ENCODE measurements around the gene PRUNE2. TPM values are rescaled to one million over a fixed set of nuclear protein-coding genes. Genes with fewer than 3 reads are reported as not detected.

The PRUNE2 gene
- total and polyA plus RNA-seq, 8 donors = 1.4 to 19.1 (median 4.6) TPM

- no peaks in the 10 kb centered on the region for H3K27me3 ChIP-seq
- TF ChIP-seq, protein P1, sequence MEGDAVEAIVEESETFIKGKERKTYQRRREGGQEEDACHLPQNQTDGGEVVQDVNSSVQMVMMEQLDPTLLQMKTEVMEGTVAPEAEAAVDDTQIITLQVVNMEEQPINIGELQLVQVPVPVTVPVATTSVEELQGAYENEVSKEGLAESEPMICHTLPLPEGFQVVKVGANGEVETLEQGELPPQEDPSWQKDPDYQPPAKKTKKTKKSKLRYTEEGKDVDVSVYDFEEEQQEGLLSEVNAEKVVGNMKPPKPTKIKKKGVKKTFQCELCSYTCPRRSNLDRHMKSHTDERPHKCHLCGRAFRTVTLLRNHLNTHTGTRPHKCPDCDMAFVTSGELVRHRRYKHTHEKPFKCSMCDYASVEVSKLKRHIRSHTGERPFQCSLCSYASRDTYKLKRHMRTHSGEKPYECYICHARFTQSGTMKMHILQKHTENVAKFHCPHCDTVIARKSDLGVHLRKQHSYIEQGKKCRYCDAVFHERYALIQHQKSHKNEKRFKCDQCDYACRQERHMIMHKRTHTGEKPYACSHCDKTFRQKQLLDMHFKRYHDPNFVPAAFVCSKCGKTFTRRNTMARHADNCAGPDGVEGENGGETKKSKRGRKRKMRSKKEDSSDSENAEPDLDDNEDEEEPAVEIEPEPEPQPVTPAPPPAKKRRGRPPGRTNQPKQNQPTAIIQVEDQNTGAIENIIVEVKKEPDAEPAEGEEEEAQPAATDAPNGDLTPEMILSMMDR (IDR thresholded peaks at IDR 0.05) = no peak
- DNase-seq (no peak), ATAC-seq (no peak), FAIRE-seq (no peak)
- 54 to 75% methylated on average over 1 of the region's 1 CpG for WGBS, 2 donors
- no peaks in the 10 kb centered on the region for H3K36me3 ChIP-seq
- no peak overlapping the region for H3K4me3 ChIP-seq
- H3K4me1 ChIP-seq = no peaks in the 10 kb centered on the region
- no peak overlapping the region for H3K27ac ChIP-seq
- H3K9me3 ChIP-seq = no peaks in the 10 kb centered on the region
- intact Hi-C loops (cut with DNase I) = no loop called here
Measured at GRCh38 chr9:76626141-76626540, 279.8 kb downstream of the PRUNE2 start.

GRCh38 chr9:76624391-76625048 is 281.4 kb downstream of the PRUNE2 start:
- Histone ChIP-seq H3K27me3 (no peaks in the 10 kb centered on the region), H3K36me3 (no peaks in the 10 kb centered on the region), H3K27ac (no peak overlapping the region), H3K4me3 (no peak overlapping the region), H3K4me1 (peaks cover 0 to 4% (median 0%) of the 10 kb centered on the region in 3 donors), H3K9me3 (no peaks in the 10 kb centered on the region)
- intact Hi-C loops (cut with DNase I) = no loop called here
- FAIRE-seq (no peak), ATAC-seq (no peak), DNase-seq (no peak)
- TF ChIP-seq, protein P1 (IDR thresholded peaks at IDR 0.05) = no peak
- 90 to 91% methylated on average over 5 of the region's 5 CpGs for WGBS, 2 donors

DNA sequence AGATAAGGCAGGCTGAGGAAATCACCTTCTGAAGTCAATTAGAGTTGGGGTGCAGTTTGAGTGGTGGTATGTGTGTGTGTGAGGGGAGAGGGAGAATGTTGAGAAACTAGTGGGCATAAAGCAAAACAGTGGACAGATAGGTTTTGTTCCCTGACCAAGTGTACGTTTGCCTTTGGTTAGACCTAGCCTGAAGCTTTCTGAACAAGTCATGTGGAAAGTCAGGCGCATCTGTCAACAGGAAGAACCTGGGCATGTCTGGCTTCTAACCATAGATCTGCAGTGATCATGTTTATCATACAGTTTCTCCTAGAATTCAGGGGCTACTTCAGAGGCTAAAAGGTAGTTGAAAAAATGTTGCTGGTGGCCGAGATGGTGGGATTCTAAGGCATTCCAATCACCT is 284.9 kb downstream of the PRUNE2 start:
- peaks cover 0 to 23% (median 0%) of the 10 kb centered on the region in 3 donors for H3K4me1 ChIP-seq
- 82 to 86% methylated on average over 3 of the region's 3 CpGs for WGBS, 2 donors
- TF ChIP-seq, protein P1 (IDR thresholded peaks at IDR 0.05) = no peak
- no peaks in the 10 kb centered on the region for H3K27me3 ChIP-seq
- H3K9me3 ChIP-seq = no peaks in the 10 kb centered on the region
- H3K27ac ChIP-seq = no peak overlapping the region
- no peak for DNase-seq
- no peak overlapping the region for H3K4me3 ChIP-seq
- intact Hi-C loops (cut with DNase I) = no loop called here
- ATAC-seq = peak in 2 of 4 donors; percentile 32 to 46
- H3K36me3 ChIP-seq = no peaks in the 10 kb centered on the region
- FAIRE-seq = no peak

DNA sequence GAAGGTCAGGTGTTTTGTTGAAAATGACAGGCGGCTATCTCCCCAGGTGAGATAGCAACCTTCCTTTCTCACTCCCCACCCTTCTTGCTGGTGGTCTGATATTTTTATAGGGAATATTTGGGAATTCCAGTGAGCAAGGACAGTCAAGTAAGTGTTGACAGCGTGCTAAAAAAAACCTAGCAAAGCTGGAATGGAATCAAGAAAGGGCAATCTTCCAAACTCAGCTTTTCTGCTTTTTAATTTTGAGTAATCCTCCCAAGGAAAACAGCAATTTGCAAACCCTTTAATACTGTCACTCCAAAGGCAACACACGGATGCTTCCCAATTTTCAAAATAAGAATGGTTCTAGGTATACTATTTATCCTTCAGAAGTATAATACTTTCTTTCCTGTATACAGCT is 285.3 kb downstream of the PRUNE2 start:
- peaks cover 0 to 27% (median 0%) of the 10 kb centered on the region in 3 donors for H3K4me1 ChIP-seq
- no peak overlapping the region for H3K4me3 ChIP-seq
- H3K27me3 ChIP-seq = no peaks in the 10 kb centered on the region
- H3K36me3 ChIP-seq = no peaks in the 10 kb centered on the region
- ATAC-seq = no peak
- WGBS, 2 donors = 72 to 79% methylated on average over 3 of the region's 3 CpGs
- H3K27ac ChIP-seq = no peak overlapping the region
- TF ChIP-seq, protein P1 (IDR thresholded peaks at IDR 0.05) = no peak
- FAIRE-seq = no peak
- intact Hi-C loops (cut with DNase I) = no loop called here
- no peaks in the 10 kb centered on the region for H3K9me3 ChIP-seq
- DNase-seq = no peak

- no peak for DNase-seq
- ATAC-seq = peak in 1 of 4 donors; percentile 20
- no peaks in the 10 kb centered on the region for H3K9me3 ChIP-seq
- H3K27me3 ChIP-seq = no peaks in the 10 kb centered on the region
- H3K27ac ChIP-seq = no peak overlapping the region
- no peak overlapping the region for H3K4me3 ChIP-seq
- no peaks in the 10 kb centered on the region for H3K36me3 ChIP-seq
- intact Hi-C loops (cut with DNase I) = no loop called here
- TF ChIP-seq, protein P1 (IDR thresholded peaks at IDR 0.05) = no peak
- 51 to 59% methylated on average over 2 of the region's 2 CpGs for WGBS, 2 donors
- H3K4me1 ChIP-seq = peaks cover 0 to 35% (median 0%) of the 10 kb centered on the region in 3 donors
- FAIRE-seq = no peak
Measured at GRCh38 chr9:76619640-76620039, 286.3 kb downstream of the PRUNE2 start.
